GM18505 (cell line): ENCODE data around the gene SPPL3.

ENCODE experiments used
- ATAC-seq: cut with Tn5 transposase; IDR thresholded peaks from one replicate; pipeline ENCODE4 v1.9.1; 2021; ENCODE audit not compliant: unreplicated experiment
- POLR2A ChIP-seq: IDR thresholded peaks from 4 replicates; pipeline ENCODE4 v1.6.1; 2011; ENCODE audit warnings: borderline replicate concordance; ENCODE audit not compliant: insufficient read depth, insufficient read length; ENCODE audit errors: extremely low read depth

The SPPL3 gene

DNA sequence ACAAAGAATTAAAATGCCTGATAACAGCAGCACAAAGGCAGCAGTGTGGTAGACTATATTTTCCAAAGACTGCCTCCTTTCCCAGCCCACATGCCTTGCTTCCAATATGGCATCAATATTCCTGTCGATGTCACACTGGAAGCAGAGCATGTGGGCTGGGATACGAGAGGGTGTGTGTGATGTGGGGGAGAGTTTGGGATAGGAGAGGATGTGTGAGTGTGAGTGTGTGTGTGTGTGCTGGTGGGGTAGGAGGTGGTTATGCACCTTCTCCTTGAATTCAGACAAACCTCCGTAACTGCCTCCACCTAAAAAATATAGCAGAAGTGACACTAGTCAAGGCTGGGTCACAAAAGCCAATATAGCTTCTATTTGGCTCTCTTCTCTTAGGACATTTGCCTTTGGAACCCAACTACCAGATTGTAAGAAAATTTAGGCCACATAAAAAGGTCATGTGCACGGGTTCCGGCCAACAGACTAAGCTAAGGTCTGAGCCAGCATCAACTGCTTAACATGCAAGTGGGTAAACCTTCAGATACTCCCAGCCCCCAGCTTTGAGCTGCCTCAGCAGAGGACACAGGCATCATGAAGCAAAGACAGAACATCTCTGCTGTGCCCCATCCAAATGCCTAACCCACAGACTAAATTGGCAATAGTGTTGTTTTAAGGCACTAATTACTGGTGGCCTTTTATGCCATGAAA lies 29.5 kb downstream of the SPPL3 start:
- TF ChIP-seq POLR2A, result no peak
- no peak for ATAC-seq

DNA sequence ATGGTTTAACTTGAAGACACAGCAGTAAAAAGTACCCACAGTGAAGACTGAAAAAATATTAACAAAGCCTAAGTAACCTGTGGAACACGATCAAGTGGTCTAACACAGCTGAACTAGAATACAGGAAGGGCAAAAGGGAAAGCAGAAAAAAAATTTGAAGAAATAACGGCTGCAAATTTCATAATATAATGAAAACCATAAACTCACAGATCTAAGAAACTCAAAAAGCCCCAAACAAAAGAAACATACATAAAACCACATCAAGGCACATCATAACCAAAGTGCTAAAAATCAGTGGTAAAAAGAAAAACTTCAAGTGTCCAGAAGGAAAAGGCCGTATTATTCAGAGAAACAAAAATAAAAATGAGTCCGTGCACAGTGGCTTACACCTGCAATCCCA lies 30.9 kb downstream of the SPPL3 start:
- ATAC-seq, result no peak
- no peak for TF ChIP-seq POLR2A

DNA sequence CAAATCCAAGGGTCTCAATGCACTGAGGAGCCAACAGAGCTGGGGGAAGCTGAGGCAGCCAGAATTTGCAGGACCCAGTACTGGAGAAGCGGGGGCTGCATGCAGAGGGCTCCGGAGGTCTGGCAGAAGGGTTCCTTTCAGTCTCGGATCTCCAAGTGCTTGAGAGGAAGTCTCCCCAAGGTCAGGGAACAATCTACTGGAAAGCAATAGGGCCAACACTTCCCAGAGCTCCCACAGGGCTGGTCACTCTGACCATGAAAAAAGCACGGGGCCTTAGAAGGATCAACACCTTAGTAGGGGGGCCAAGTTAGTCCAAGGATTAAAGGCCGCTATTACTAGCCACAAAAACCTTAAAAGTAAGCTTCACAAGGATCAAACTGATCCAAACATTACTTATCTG lies 31.7 kb downstream of the SPPL3 start:
- no peak for ATAC-seq
- no peak for TF ChIP-seq POLR2A

DNA sequence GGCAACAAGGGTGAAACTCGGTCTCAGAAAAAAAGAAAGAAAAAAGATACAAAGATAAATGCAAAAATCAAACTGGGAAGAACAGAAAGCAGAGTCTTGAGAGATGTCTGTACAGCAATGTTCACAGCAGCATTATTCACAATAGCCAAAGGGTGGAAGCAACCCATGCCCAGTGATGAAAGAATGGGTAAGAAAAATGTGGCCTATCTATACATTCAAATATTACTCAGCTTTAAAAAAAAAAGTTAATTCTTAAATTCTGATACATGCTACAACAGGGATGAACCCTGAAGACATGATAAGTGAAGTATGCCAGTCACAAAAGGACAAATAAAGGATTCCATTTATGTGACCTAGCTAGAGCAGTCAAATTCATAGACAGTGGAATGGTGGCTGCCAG lies 33.7 kb downstream of the SPPL3 start:
- TF ChIP-seq POLR2A, result no peak
- no peak for ATAC-seq

DNA sequence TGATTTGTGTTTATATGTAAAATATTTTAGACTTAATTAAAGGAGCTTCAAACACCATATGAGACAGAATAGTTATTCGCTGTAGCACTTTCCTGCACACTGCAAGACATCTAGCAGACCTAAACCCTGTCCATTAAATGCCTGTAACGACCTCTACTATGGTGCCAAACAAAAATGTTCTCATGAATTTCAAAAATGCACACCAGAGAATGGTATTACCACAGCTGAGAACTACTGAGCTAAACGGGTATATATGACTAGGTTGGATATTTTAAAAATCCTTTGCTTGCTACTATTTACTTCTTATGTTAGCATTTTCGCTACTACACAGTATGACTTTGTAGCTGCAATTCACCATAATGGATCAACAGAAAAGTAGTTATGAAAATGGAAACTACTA lies 34.8 kb downstream of the SPPL3 start:
- ATAC-seq, result no peak
- no peak for TF ChIP-seq POLR2A

DNA sequence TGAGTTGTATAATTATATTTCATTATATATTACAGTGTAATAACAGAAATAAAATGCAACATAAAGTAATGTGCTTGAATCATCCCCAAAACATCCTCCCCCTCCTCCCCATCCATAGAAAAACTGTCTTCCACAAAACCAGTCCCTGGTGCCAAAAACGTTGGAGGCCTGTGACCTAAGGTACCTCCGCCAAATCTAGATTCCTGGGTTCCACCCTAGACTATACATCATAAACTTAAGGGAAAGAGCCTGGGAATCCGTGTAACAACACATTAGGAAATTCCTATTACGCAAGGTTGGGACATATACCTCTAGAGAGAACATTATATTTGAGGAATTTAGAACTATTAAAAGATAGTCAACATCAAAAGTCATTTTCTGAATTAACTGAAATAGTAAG lies 38.0 kb downstream of the SPPL3 start:
- TF ChIP-seq POLR2A, result no peak
- no peak for ATAC-seq

DNA sequence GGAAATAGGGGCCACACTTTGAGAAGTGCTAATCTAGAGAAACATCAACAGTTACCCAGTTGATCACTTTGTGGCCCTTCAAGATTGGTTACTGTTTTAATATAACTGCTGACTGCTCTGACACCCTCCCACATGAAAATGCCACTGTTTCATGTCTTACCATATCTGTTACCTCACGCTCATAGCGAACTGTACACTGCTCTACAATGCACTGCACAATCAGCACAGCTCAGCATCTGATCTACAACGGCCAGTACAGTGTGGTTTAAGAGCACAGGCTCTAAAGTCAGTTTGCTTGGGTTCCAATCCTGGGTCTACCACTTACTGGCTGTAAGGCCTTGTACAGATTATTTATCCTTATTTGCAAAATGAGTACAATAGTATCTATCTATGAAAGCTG lies 39.1 kb downstream of the SPPL3 start:
- no peak for TF ChIP-seq POLR2A
- no peak for ATAC-seq

DNA sequence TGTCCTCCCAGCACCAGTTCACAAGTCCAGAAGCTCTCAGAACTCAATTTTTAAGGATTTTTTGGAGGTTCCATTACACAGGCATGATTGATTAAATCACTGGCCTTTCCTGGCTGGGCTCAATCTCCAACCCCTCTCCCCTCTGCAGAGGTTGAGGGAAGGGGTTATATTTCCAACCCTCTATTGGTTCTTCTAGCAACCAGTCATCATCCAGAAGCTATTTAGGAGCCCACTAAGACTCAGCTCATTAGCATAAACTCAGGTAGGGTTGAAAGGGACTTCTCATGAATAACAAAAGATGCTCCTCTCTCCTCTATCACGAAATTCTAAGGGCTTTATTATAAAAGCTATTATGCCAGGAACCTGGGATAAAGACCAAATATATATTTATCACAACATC lies 41.5 kb downstream of the SPPL3 start:
- TF ChIP-seq POLR2A, result no peak
- no peak for ATAC-seq

DNA sequence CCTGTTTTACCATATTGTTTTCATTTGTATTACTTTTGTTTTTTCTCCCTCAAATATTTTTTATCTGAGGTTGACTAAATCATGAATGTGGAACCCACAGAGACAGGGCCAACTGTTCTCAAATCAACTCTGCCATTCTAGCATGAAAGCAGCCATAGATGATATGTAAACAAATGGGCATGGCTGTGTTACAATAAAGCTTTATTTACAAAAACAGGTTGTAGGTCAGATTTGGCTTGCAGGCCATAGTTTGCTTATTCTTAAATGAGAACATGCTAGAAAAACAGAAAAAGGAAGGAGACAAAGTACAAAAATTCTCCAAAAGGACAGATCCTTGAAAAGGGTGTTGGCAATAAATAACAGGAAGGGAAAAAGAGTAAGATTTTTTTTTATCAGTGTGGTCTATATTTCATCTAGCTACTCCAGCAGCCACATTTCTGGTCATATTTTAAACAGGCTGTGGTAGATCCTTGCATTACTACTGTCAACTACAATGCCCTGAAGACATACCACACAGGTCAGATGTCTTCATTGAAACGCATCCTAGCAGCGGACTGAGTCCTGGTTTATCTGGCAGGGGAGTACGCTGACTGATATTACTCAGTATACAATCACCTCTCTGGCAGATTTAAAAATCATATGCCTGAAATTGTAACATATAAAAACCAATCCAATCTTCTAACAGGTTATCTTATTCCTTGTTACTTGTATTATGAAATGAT lies 42.9 kb downstream of the SPPL3 start:
- no peak for TF ChIP-seq POLR2A
- ATAC-seq, result no peak

DNA sequence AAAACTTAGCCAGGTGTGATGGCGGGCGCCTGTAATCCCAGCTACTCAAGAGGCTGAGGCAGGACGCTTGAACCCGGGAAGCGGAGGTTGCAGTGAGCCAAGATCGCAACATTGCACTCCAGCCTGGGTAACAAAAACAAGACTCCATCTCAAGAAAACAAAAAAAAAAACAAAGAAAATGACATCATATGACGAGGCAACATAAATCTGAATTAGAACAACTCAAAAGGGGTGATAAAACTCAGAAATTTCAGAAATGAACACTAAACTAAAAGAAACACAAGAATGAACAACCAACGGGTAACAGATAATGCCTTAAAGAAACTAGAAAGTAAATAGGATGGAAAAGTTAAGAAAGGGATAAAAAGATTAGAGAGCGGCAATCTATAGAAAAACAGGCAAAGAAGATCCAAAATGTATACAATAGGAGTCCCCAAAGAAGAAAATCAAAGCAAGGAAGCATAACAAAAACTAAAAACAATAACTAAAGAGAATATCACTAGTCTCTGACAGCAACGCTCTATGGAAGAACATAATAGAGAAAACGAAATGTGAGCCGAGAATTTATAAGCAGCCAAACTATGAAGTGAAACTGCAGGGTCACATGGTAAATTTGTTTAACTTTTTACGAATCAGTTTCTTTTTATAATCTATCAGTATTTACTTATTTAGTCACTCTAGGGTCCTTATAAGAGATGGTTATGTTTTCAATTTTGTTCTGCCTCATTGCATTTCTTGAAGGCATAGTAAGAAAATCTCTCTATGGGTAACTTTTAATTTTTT lies 45.7 kb downstream of the SPPL3 start:
- ATAC-seq, result no peak
- no peak for TF ChIP-seq POLR2A

DNA sequence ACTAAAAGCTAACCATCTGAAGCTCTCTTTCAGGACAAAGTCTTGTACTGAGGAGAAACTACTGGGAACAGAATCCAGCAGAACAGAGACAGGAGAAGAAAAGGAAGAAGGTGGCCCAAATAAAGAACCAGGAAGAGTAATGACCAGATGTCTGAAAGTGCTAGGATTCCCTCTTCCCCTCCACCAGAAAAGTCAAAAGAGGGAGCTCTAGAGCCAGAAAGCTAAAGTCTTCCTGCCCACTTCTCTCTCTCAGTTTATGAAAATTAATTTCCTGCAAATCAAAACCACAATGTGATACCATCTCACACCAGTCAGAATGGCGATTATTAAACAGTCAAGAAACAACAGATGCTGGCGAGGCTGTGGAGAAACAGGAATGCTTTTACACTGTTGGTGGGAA lies 47.2 kb downstream of the SPPL3 start:
- no peak for ATAC-seq
- TF ChIP-seq POLR2A, result no peak

DNA sequence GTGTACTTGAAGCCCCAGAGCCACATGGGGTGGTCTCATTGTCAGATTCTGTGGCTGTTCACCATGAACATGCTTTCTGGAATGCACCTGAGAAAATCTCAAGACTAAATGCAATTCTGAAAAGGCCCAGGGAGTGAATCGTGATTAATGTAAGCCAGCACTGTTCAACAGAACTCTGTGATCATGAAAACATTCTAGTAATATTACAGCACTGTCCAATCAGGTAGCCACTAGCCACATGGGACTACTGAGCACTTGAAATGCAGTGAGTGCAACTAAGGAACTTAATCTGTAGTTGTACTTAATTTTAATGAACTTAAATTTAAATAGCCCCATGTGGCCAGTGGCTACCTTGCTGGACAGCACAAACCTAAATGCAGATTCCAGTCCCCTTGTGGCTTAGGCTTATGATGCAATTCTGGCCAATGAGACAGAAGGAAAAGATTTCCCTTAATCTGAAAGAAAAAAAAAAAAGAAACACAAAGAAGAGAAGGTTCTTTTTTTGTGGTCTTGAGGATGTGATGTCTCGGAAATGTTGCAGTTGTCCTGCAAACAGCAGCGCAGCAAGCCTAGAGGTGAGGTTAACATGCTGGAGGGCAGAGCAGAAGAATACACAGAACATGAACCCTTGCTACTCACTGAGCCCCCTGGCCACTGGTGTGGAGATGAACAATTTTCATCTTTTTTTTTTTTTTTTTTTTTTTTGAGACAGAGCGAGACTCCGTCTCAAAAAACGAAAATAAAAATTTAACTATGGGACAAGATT lies 48.2 kb downstream of the SPPL3 start:
- no peak for ATAC-seq
- TF ChIP-seq POLR2A, result no peak

DNA sequence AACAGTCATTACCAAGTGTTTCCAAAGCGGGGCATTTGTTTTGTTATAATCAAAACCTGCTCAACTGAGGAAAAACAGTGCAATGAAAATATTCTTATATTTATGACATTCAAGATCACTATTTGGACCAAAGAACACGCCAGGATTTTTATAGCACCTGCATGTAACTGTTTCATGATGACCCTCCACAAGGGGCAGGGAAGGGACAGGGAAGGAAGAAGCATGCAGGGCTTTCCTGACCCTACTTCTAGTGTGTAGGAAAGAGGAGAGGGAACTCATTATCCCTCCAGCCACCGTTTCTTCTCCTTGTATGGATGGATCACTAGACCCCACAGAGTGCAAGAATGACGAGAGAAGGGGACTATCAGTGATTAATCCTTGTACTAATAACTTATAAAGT lies 49.4 kb downstream of the SPPL3 start:
- no peak for ATAC-seq
- no peak for TF ChIP-seq POLR2A
